Glutamatergic neuron (in vitro differentiated cells): Measurements from ENCODE around the gene DVL1. TPM values are rescaled to one million over a fixed set of nuclear protein-coding genes. Genes with fewer than 3 reads are reported as not detected.

Source experiments
- DNase-seq: peaks from one replicate; pipeline ENCODE4 v3.0.0; 2022
- H3K27ac Mint-ChIP-seq: one replicate; pipeline ENCODE4 v1.8.0; 2020; ENCODE audit warnings: mild to moderate bottlenecking, mixed read lengths, inconsistent platforms; ENCODE audit not compliant: unreplicated experiment
- H3K27me3 Mint-ChIP-seq: one replicate; pipeline ENCODE4 v1.8.0; 2020; ENCODE audit warnings: mild to moderate bottlenecking, moderate library complexity, mixed read lengths, inconsistent platforms; ENCODE audit not compliant: unreplicated experiment
- H3K36me3 Mint-ChIP-seq: one replicate; pipeline ENCODE4 v1.8.0; 2020; ENCODE audit warnings: mild to moderate bottlenecking, mixed read lengths, inconsistent platforms; ENCODE audit not compliant: unreplicated experiment
- H3K4me1 Mint-ChIP-seq: one replicate; pipeline ENCODE4 v1.8.0; 2020; ENCODE audit warnings: mild to moderate bottlenecking, low read depth, mixed read lengths, inconsistent platforms; ENCODE audit not compliant: unreplicated experiment
- H3K4me3 Mint-ChIP-seq: one replicate; pipeline ENCODE4 v1.8.0; 2020; ENCODE audit warnings: mild to moderate bottlenecking, mixed read lengths, inconsistent platforms; ENCODE audit not compliant: unreplicated experiment
- H3K9me3 Mint-ChIP-seq: one replicate; pipeline ENCODE4 v1.8.0; 2020; ENCODE audit warnings: mild to moderate bottlenecking, moderate library complexity, mixed read lengths, inconsistent platforms; ENCODE audit not compliant: unreplicated experiment
- CTCF ChIP-seq: fragments of 200-600 bp; sonication (generic); IDR thresholded peaks from one replicate; pipeline ENCODE4 v1.5.0; 2021; ENCODE audit not compliant: partially characterized antibody, unreplicated experiment
- total RNA-seq: library from RNA; stranded (reverse); fragmentation: NEBNext Ultra II Directional; extraction: Animal tissue kit (Norgen Biotek cat#: 25700); gene quantifications from one replicate; pipeline ENCODE4 v1.2.1, GENCODE V29; 2021; ENCODE audit not compliant: unreplicated experiment

DVL1 gene
- total RNA-seq, 1 donor from 2014 or later = 124 TPM

- Mint-ChIP-seq H3K4me1 (peaks cover 11% of the 10 kb centered on the region), H3K9me3 (peaks cover 3% of the 10 kb centered on the region), H3K27me3 (peaks cover 12% of the 10 kb centered on the region), H3K36me3 (no peaks in the 10 kb centered on the region), H3K27ac (no peak overlapping the region), H3K4me3 (no peak overlapping the region)
- peak; percentile 56 for DNase-seq
- TF ChIP-seq CTCF = no peak
Observed at GRCh38 chr1:1354271-1355247, 5.3 kb upstream of the DVL1 start.

GRCh38 chr1:1353389-1354151, 4.4 kb upstream of the DVL1 start:
- Mint-ChIP-seq H3K4me1 (peaks cover 9% of the 10 kb centered on the region), H3K27me3 (peaks cover 12% of the 10 kb centered on the region), H3K4me3 (no peak overlapping the region), H3K36me3 (no peaks in the 10 kb centered on the region), H3K27ac (no peak overlapping the region), H3K9me3 (peaks cover 3% of the 10 kb centered on the region)
- no peak for TF ChIP-seq CTCF
- DNase-seq = peak; percentile 37

GRCh38 chr1:1352786-1353388, 3.7 kb upstream of the DVL1 start:
- peak; percentile 20 for DNase-seq
- H3K4me1 Mint-ChIP-seq = peaks cover 9% of the 10 kb centered on the region
- H3K27ac Mint-ChIP-seq = no peak overlapping the region
- TF ChIP-seq CTCF = no peak
- H3K9me3 Mint-ChIP-seq = peaks cover 3% of the 10 kb centered on the region
- H3K27me3 Mint-ChIP-seq = peaks cover 12% of the 10 kb centered on the region
- no peaks in the 10 kb centered on the region for H3K36me3 Mint-ChIP-seq
- H3K4me3 Mint-ChIP-seq = peak overlapping the region; percentile 63

- peak overlapping the region; percentile 75 for H3K27ac Mint-ChIP-seq
- H3K4me1 Mint-ChIP-seq = peaks cover 15% of the 10 kb centered on the region
- H3K4me3 Mint-ChIP-seq = peak overlapping the region; percentile 81
- H3K9me3 Mint-ChIP-seq = peaks cover 3% of the 10 kb centered on the region
- H3K27me3 Mint-ChIP-seq = peaks cover 11% of the 10 kb centered on the region
- DNase-seq = peak; percentile 64
- TF ChIP-seq CTCF = no peak
- no peaks in the 10 kb centered on the region for H3K36me3 Mint-ChIP-seq
Observed at GRCh38 chr1:1351511-1352427, 2.6 kb upstream of the DVL1 start.
